Stimulated activated CD8-positive, alpha-beta memory T cell treated with anti-CD3 and anti-CD28 coated beads, Interleukin-12 subunit alpha, Interleukin-12 subunit beta, amount 100 ng/mL, for 1 hour (primary cell): ENCODE measurements around the gene CLPX.
"Not testable (repeated sequence)": the region's sequence is repeated elsewhere in the genome, so short reads cannot be mapped to it uniquely, and the experiment has no call there.

ENCODE experiments used
- DNase-seq: peaks from one replicate; pipeline ENCODE4 v3.0.0-alpha.2; 2020; ENCODE audit warnings: low read depth

Gene CLPX

DNA sequence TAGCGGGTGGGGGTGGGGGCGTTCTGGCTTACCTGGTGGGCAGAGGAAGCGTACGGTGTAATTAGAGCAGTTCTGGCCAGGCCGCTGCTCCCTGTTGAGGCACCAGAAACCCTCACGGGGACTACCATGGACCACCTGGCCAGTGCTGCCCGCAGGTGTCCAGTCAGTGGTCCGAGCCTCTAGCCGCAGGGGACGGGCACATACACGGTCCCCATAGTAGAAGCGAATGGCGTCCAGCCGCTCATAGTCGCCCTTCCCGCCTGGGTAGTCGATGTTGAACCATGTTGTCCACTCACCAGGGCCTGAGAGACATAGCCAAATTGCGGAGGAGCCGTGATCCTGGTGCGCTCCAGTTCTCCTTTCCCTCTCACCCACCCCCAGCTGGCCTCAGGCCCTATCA is 21.6 kb upstream of the CLPX start:
- DNase-seq = no peak

DNA sequence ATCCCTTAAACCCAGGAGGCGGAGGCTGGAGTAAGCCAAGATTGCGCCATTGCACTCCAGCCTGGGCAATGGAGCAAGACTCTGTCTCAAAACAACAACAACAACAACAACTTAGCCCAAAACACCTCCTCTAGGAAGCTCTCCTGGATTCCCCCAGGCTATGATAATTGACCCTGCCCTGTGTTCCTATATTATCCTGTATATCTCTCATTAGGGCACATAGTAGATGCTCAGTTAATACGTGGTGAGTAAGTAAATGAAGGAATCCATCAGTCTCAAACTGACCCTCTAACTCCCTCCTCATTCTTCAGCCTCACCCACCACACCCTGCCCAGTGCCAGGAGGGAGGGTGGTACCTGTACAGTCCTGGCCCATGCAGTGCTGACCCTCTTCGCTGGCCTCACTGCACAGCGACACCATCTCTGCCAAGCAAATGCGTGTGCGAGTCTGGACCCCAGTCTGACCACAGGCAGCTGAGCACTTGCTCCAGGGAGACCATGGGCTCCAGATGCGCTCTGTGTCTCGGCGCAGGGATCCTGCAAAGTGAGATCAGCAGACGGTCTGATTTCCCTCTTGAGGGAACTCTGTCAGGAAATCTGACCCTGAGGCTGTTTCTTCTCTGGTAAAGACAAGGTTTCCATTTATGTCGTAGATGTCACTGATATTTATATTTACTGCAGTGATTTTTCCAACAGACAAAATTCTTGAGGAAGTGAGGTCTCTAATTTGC is 20.0 kb upstream of the CLPX start:
- no peak for DNase-seq

- DNase-seq = no peak
Observed at GRCh38 chr15:65204236-65204930, 19.2 kb upstream of the CLPX start.

- no peak for DNase-seq
Observed at GRCh38 chr15:65201918-65202317, 16.8 kb upstream of the CLPX start.

- DNase-seq = no peak
Observed at GRCh38 chr15:65198571-65198970, 13.4 kb upstream of the CLPX start.

DNA sequence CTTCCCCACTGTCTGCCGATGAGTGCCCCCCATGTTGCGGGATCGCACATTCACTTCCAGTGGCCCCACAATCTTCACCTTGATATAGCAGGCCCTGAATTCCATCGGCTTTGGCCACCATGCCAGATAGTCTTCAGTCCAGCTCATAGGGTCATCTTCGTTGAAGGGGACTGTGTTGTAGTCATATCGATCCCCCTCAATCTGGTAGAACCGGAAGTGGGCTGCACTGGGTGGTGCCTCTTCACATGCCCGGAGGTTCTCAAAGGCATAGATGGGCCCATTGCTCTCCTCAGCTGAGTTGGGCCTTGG is 12.1 kb upstream of the CLPX start:
- DNase-seq = no peak

DNA sequence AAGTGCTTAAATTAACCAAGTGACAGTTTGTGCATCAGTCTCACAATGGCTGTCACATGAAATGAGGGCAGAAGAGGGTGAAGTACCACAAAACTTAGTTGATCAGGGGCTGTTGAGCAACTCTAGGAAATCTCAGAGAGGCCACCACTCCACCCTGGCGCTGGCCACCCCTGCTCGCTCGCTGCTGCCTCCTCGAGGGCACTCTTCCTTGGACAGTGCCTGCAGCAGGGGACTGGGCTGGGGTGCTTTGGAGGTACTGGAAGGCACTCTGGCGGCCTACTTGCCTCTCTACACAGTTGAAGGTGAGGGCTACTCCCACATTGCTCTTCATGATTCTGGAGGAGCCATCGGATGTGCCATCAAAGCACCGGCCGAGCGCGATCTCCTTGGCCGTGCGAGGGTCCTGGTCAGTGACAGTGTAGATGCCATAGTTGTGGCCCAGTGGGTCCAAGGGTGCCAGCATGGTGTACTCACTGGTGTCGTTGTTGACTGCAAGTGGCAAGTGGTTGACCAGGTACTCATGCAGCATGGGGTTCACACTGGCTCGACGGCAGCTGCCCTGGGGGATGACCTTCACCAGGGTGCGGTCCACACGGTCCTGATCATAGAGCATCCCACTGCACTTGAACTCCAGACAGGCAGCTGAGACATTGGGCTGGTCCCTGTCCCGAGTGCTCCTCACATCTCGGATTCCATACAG is 11.6 kb upstream of the CLPX start:
- no peak for DNase-seq

GRCh38 chr15:65195548-65195923 is 10.4 kb upstream of the CLPX start:
- DNase-seq = no peak

- DNase-seq = no peak
Observed at GRCh38 chr15:65194826-65195547, 9.8 kb upstream of the CLPX start.

- DNase-seq = no peak
Observed at GRCh38 chr15:65192016-65192415, 6.9 kb upstream of the CLPX start.

DNA sequence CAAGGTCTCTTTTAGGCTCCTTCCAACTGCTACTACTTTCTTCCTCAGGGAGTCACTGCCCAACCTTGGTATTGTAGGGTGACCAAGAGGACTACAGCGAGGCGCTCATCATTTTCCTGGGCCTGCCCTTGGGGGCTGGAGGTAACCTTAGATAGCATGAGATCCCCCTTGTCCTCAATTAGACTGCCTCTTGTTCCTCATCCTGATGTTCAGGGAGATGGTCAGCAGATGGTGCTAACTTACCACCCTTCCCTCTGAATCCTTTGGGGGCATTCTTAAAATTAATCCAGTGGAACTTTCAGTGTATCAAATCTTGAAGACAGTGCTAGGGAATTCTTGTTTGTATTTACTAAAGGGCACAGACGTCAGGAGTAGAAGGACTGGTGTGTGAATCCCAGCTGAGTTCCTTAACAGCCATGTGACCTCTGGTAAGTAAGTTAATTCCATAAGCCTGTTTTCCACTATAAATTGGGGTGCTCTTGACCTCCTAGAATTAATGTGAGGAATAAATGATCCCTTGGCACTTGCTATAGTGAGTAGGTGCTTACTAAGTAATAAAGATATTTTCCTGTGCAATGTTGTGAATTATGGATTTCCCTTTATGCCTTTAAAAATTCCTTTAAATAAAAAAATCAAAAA is 4.1 kb upstream of the CLPX start:
- DNase-seq = no peak

DNA sequence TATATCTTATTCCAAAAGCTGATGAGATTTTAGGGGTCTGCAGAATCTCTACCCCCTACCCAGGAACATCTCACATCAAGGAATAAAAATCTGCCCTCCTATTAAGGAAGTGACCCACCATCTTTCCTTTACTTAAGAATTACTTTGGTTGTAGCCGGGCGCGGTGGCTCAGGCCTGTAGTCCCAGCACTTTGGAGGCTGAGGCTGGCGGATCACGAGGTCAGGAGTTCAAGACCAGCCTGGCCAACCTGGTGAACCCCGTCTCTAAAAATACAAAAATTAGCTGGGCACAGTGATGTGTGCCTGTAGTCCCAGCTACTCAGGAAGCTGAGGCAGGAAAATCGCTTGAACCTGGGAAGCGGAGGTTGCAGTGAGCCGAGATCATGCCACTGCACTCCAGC is 3.3 kb upstream of the CLPX start:
- not testable (repeated sequence) for DNase-seq

- DNase-seq = no peak
Observed at GRCh38 chr15:65184305-65184867, 756 bp downstream of the CLPX start.

- DNase-seq = no peak
Observed at GRCh38 chr15:65183865-65184159, 1.3 kb downstream of the CLPX start.

- DNase-seq = no peak
Observed at GRCh38 chr15:65182538-65182937, 2.6 kb downstream of the CLPX start.

- not testable (repeated sequence) for DNase-seq
Observed at GRCh38 chr15:65181582-65182353, 3.4 kb downstream of the CLPX start.

DNA sequence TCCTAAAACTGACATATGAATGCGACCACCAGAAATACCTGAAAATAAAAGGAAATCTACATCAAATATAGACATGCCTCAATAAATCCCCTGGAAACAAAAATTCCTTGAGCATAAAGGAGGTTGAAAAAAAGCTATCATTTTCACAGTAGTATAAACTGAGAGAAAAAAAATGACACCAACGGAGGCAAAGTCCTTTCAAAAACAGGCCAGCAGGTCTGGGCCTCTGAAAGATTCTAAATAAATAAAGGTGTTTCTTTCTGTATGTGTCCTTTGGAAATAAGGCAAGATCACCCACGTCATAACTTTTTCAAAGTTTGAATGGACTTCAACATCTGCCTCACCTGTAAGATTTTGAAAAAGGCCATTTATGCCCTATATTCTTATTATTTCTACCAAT is 5.0 kb downstream of the CLPX start:
- no peak for DNase-seq

DNA sequence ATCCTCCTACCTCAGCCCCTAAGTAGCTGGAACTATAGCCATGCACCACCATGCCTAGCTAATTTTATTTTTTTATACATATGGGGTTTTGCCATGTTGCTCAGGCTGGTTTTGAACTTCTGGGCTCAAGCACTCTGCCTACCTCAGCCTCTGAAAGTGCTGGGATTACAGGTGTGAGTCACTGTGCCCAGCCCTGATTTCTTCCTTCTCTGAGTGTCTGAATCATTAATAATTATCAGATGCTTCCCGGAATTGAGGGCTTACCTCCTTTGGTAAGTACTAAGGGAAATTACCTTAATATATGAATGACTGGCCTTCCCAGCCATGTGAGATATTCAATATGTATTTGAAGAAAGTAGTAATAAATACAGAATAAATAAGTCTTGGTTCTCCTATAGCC is 7.2 kb downstream of the CLPX start:
- no peak for DNase-seq

GRCh38 chr15:65176056-65176455 is 9.1 kb downstream of the CLPX start:
- no peak for DNase-seq

DNA sequence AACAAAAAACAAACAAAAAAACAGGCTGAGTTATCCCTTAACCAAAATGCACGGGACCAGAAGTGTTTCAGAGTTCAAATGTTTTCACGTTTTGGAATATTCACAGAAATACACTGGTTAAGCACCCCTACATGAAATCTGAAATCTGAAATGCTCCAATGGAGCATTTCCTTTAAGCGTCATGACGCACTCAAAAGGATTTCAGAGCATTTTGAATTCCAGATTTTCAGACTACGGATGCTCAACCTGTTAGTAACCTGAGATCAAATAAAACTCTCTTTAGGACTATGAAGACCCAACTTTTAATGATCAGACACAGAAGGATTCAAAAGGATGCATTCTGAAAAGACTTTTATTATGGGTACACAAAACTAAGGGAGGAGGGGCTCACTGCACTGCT is 9.6 kb downstream of the CLPX start:
- no peak for DNase-seq

DNA sequence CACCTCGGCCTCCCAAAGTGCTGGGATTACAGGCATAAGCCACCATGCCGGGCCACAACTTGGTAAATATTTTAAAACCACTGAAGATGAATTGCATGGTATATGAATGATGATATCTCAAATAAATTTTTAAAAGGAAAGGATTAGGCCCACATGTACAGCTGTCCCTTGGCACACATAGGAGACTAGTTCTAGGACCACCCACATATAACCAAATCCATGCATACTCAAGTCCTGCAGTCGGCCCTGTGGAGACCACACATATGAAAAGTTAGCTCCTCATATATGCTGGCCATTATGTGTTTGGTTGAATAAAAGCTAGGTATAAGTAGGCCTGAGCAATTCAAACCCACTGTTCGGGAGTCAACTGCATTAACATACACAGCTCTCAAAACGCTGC is 10.6 kb downstream of the CLPX start:
- no peak for DNase-seq
